OCI-LY1 (cell line): ENCODE data around the gene ATP6V0E1.

Experiments
- H2AFZ ChIP-seq: fragments of 200-600 bp; sonication (generic), shearing (Covaris generic); 2 replicates; pipeline ENCODE4 v1.6.0; 2014; ENCODE audit warnings: antibody characterized with exemption, mild to moderate bottlenecking, low read length
- H3F3A ChIP-seq: fragments of 200-600 bp; sonication (generic), shearing (Covaris generic); 2 replicates; pipeline ENCODE4 v1.6.0; 2014; ENCODE audit warnings: mild to moderate bottlenecking, antibody characterized with exemption, low read length, moderate library complexity; ENCODE audit not compliant: insufficient read depth
- H3K27ac ChIP-seq: fragments of 200-600 bp; sonication (generic); 2 replicates; pipeline ENCODE4 v1.5.1; 2014; ENCODE audit warnings: low read length, mixed run types, mild to moderate bottlenecking, low read depth; ENCODE audit not compliant: poor library complexity, severe bottlenecking
- H3K27me3 ChIP-seq: fragments of 200-600 bp; sonication (generic); 2 replicates; pipeline ENCODE4 v1.6.0; 2014; ENCODE audit warnings: antibody characterized with exemption, mild to moderate bottlenecking, low read length, moderate library complexity; ENCODE audit not compliant: insufficient read depth
- H3K36me3 ChIP-seq: fragments of 200-600 bp; sonication (generic); 2 replicates; pipeline ENCODE4 v1.6.1; 2014; ENCODE audit warnings: mild to moderate bottlenecking, antibody characterized with exemption, low read length, moderate library complexity, mixed read lengths; ENCODE audit not compliant: insufficient read depth
- H3K4me1 ChIP-seq: fragments of 200-600 bp; sonication (generic); 2 replicates; pipeline ENCODE4 v1.5.1; 2014; ENCODE audit warnings: mild to moderate bottlenecking, low read length, moderate library complexity; ENCODE audit not compliant: insufficient read depth, severe bottlenecking
- H3K4me2 ChIP-seq: fragments of 200-600 bp; sonication (generic), shearing (Covaris generic); 2 replicates; pipeline ENCODE4 v1.6.1; 2014; ENCODE audit warnings: low read length
- H3K4me3 ChIP-seq: fragments of 200-600 bp; sonication (generic); 2 replicates; pipeline ENCODE4 v1.5.1; 2014; ENCODE audit warnings: low read length, low read depth, mild to moderate bottlenecking, mixed read lengths; ENCODE audit not compliant: poor library complexity, severe bottlenecking
- H3K79me2 ChIP-seq: fragments of 200-600 bp; shearing (Covaris generic); 2 replicates; pipeline ENCODE4 v1.6.1; 2016; ENCODE audit warnings: mixed run types, low read length, mixed read lengths; ENCODE audit not compliant: insufficient read depth
- H3K9ac ChIP-seq: fragments of 200-600 bp; sonication (generic), shearing (Covaris generic); 2 replicates; pipeline ENCODE4 v1.6.1; 2014; ENCODE audit warnings: mild to moderate bottlenecking, low read length, mixed read lengths
- H3K9me2 ChIP-seq: fragments of 200-600 bp; sonication (generic), shearing (Covaris generic); 2 replicates; pipeline ENCODE4 v1.6.1; 2014; ENCODE audit warnings: low read depth, mild to moderate bottlenecking, low read length, mixed read lengths
- H3K9me3 ChIP-seq: fragments of 200-600 bp; shearing (Covaris generic); 2 replicates; pipeline ENCODE4 v1.6.1; 2014; ENCODE audit warnings: low read length, mixed read lengths
- H4K20me1 ChIP-seq: fragments of 200-600 bp; sonication (generic), shearing (Covaris generic); 2 replicates; pipeline ENCODE4 v1.6.0; 2016; ENCODE audit warnings: mild to moderate bottlenecking, low read length; ENCODE audit not compliant: insufficient read depth
- EZH2 ChIP-seq: fragments of 200-600 bp; sonication (generic), shearing (Covaris generic); IDR thresholded peaks from 2 replicates; pipeline ENCODE4 v1.8.0; 2017; ENCODE audit warnings: borderline replicate concordance, mixed run types, mild to moderate bottlenecking, antibody characterized with exemption, low read length, moderate library complexity, mixed read lengths
- TF ChIP-seq, protein P1 (sequence below): fragments of 200-600 bp; sonication (generic), shearing (Covaris generic); IDR thresholded peaks from 2 replicates; pipeline ENCODE4 v1.5.1; 2017; ENCODE audit warnings: mild to moderate bottlenecking, antibody characterized with exemption, low read length, moderate library complexity, mixed read lengths

The ATP6V0E1 gene

GRCh38 chr5:173018358-173018757 is 34.8 kb downstream of the ATP6V0E1 start:
- Histone ChIP-seq H3K4me2 (no peak overlapping the region), H3K27ac (no peak overlapping the region), H3K27me3 (no peaks in the 10 kb centered on the region), H2AFZ (no peak overlapping the region), H3K36me3 (peaks cover 42% of the 10 kb centered on the region), H3K4me1 (peaks cover 11% of the 10 kb centered on the region), H3K9me3 (no peaks in the 10 kb centered on the region), H3F3A (no peaks in the 10 kb centered on the region), H3K79me2 (peaks cover 55% of the 10 kb centered on the region), H4K20me1 (no peaks in the 10 kb centered on the region), H3K4me3 (no peak overlapping the region), H3K9ac (no peak overlapping the region), H3K9me2 (no peaks in the 10 kb centered on the region)
- no peak for TF ChIP-seq EZH2
- TF ChIP-seq, protein P1, sequence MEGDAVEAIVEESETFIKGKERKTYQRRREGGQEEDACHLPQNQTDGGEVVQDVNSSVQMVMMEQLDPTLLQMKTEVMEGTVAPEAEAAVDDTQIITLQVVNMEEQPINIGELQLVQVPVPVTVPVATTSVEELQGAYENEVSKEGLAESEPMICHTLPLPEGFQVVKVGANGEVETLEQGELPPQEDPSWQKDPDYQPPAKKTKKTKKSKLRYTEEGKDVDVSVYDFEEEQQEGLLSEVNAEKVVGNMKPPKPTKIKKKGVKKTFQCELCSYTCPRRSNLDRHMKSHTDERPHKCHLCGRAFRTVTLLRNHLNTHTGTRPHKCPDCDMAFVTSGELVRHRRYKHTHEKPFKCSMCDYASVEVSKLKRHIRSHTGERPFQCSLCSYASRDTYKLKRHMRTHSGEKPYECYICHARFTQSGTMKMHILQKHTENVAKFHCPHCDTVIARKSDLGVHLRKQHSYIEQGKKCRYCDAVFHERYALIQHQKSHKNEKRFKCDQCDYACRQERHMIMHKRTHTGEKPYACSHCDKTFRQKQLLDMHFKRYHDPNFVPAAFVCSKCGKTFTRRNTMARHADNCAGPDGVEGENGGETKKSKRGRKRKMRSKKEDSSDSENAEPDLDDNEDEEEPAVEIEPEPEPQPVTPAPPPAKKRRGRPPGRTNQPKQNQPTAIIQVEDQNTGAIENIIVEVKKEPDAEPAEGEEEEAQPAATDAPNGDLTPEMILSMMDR = no peak

DNA sequence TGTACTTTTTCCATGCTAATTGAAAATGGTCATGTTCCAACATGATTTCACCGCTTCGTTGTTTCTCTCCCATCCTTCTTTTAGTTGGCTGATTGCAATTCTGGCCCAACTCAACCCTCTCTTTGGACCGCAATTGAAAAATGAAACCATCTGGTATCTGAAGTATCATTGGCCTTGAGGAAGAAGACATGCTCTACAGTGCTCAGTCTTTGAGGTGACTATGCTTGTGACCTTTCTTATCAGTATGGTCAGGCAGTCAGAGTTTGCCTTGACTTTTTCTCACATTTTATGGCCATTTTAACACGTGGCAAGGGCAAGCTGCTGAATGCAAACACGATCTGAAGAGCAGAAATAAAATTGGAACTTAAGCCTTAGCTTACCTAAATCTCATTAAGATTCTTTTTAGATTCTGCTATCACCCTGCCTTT is 36.6 kb downstream of the ATP6V0E1 start:
- H3K9ac ChIP-seq = no peak overlapping the region
- H3K4me1 ChIP-seq = peaks cover 11% of the 10 kb centered on the region
- H4K20me1 ChIP-seq = no peaks in the 10 kb centered on the region
- H3K9me2 ChIP-seq = no peaks in the 10 kb centered on the region
- H3K36me3 ChIP-seq = peaks cover 52% of the 10 kb centered on the region
- no peak overlapping the region for H3K4me2 ChIP-seq
- no peak overlapping the region for H2AFZ ChIP-seq
- H3K9me3 ChIP-seq = no peaks in the 10 kb centered on the region
- no peak overlapping the region for H3K27ac ChIP-seq
- no peaks in the 10 kb centered on the region for H3F3A ChIP-seq
- H3K4me3 ChIP-seq = no peak overlapping the region
- H3K27me3 ChIP-seq = no peaks in the 10 kb centered on the region
- TF ChIP-seq, protein P1 = no peak
- TF ChIP-seq EZH2 = no peak
- peaks cover 55% of the 10 kb centered on the region for H3K79me2 ChIP-seq

- Histone ChIP-seq H4K20me1 (no peaks in the 10 kb centered on the region), H3K36me3 (peaks cover 52% of the 10 kb centered on the region), H2AFZ (no peak overlapping the region), H3K9ac (no peak overlapping the region), H3K27me3 (no peaks in the 10 kb centered on the region), H3K79me2 (peaks cover 52% of the 10 kb centered on the region), H3F3A (no peaks in the 10 kb centered on the region), H3K9me3 (no peaks in the 10 kb centered on the region), H3K27ac (no peak overlapping the region), H3K4me1 (peaks cover 11% of the 10 kb centered on the region), H3K4me2 (no peak overlapping the region), H3K9me2 (no peaks in the 10 kb centered on the region), H3K4me3 (no peak overlapping the region)
- TF ChIP-seq EZH2 = no peak
- TF ChIP-seq, protein P1 = no peak
These were observed 37.1 kb downstream of the ATP6V0E1 start for GRCh38 chr5:173020643-173021042.
